Hepatocyte (in vitro differentiated cells): ENCODE results near the gene MAB21L3. TPM values are rescaled to one million over a fixed set of nuclear protein-coding genes. Genes with fewer than 3 reads are reported as not detected.

Source experiments
- DNase-seq: peaks from one replicate; pipeline ENCODE4 v3.0.0-alpha.2; 2016; ENCODE audit warnings: low spot score
- H2AFZ ChIP-seq: fragments of 200-600 bp; sonication (generic); 2 replicates; pipeline ENCODE4 v1.6.0; 2016; ENCODE audit warnings: antibody characterized with exemption, mild to moderate bottlenecking
- H3K27ac ChIP-seq: fragments of 200-600 bp; sonication (generic); 2 replicates; pipeline ENCODE4 v1.5.1; 2016; ENCODE audit warnings: mild to moderate bottlenecking
- H3K27me3 ChIP-seq: fragments of 200-600 bp; sonication (generic); 2 replicates; pipeline ENCODE4 v1.6.1; 2016
- H3K36me3 ChIP-seq: fragments of 200-600 bp; sonication (generic); replicated peaks from 2 replicates; pipeline ENCODE4 v1.5.1; 2016; ENCODE audit warnings: low read depth; ENCODE audit not compliant: insufficient read depth
- H3K4me1 ChIP-seq: fragments of 200-600 bp; sonication (generic); 2 replicates; pipeline ENCODE4 v1.5.1; 2016; ENCODE audit warnings: mild to moderate bottlenecking, moderate library complexity; ENCODE audit not compliant: insufficient read depth
- H3K4me2 ChIP-seq: fragments of 200-600 bp; sonication (generic); 2 replicates; pipeline ENCODE4 v1.6.0; 2016
- H3K4me3 ChIP-seq: fragments of 200-600 bp; sonication (generic); 2 replicates; pipeline ENCODE4 v1.5.1; 2016; ENCODE audit warnings: mild to moderate bottlenecking
- H3K79me2 ChIP-seq: fragments of 200-600 bp; sonication (generic); 2 replicates; pipeline ENCODE4 v1.6.0; 2017; ENCODE audit warnings: mild to moderate bottlenecking
- H3K9me2 ChIP-seq: fragments of 200-600 bp; sonication (generic); replicated peaks from 2 replicates; pipeline ENCODE4 v1.6.0; 2017; ENCODE audit warnings: mild to moderate bottlenecking; ENCODE audit not compliant: insufficient read depth
- H3K9me3 ChIP-seq: fragments of 200-600 bp; sonication (generic); 2 replicates; pipeline ENCODE4 v1.5.1; 2016; ENCODE audit warnings: low read depth, mild to moderate bottlenecking
- H4K20me1 ChIP-seq: fragments of 200-600 bp; sonication (generic); 2 replicates; pipeline ENCODE4 v1.6.0; 2016; ENCODE audit warnings: mild to moderate bottlenecking; ENCODE audit not compliant: insufficient read depth, poor library complexity, severe bottlenecking
- CTCF ChIP-seq: fragments of 200-600 bp; sonication (generic); IDR thresholded peaks from 2 replicates; pipeline ENCODE4 v1.5.1; 2016; ENCODE audit warnings: antibody characterized with exemption, mild to moderate bottlenecking; ENCODE audit not compliant: poor library complexity
- EZH2 ChIP-seq: fragments of 200-600 bp; sonication (generic); IDR thresholded peaks from 2 replicates; pipeline ENCODE4 v1.6.1; 2016; ENCODE audit warnings: antibody characterized with exemption, mild to moderate bottlenecking, borderline replicate concordance
- EZH2phosphoT487 ChIP-seq: fragments of 200-600 bp; sonication (generic); IDR thresholded peaks from one replicate; pipeline ENCODE4 v1.6.1; 2018; ENCODE audit warnings: antibody characterized with exemption, mild to moderate bottlenecking, low read depth, moderate library complexity; ENCODE audit not compliant: unreplicated experiment, severe bottlenecking
- WGBS: methylation state at CpG from one replicate; pipeline ENCODE4 v1.1.6; 2016; ENCODE audit warnings: low lambda C conversion rate; ENCODE audit errors: missing lambda C conversion rate; 5-methylcytosine and 5-hydroxymethylcytosine counted together
- polyA plus RNA-seq: library from polyadenylated mRNA; unstranded; fragments of >200 nt; fragmentation: Nextera tagmentation; extraction: Ambion mirVana; gene quantifications from 2 replicates; pipeline ENCODE4 v1.2.1, GENCODE V29; 2016
- total RNA-seq: library from RNA; depleted of rRNA; stranded (reverse); fragments of >200 nt; gene quantifications from 2 replicates; pipeline ENCODE4 v1.2.3, GENCODE V29; 2014

The MAB21L3 gene
- total and polyA plus RNA-seq, 2 experiments from 2014 or later = 0.47 to 0.74 TPM

- no peak overlapping the region for H3K4me2 ChIP-seq
- H3K9me2 ChIP-seq = no peaks in the 10 kb centered on the region
- no peak for TF ChIP-seq CTCF
- TF ChIP-seq EZH2 = no peak
- TF ChIP-seq EZH2phosphoT487 = no peak
- H3K4me1 ChIP-seq = peaks cover 14% of the 10 kb centered on the region
- no peak overlapping the region for H3K4me3 ChIP-seq
- H4K20me1 ChIP-seq = no peaks in the 10 kb centered on the region
- no peaks in the 10 kb centered on the region for H3K79me2 ChIP-seq
- H3K9me3 ChIP-seq = no peaks in the 10 kb centered on the region
- no peaks in the 10 kb centered on the region for H3K27me3 ChIP-seq
- H2AFZ ChIP-seq = no peak overlapping the region
- DNase-seq = no peak
- 66% methylated on average over 2 of the region's 2 CpGs for WGBS
- no peak overlapping the region for H3K27ac ChIP-seq
- H3K36me3 ChIP-seq = no peaks in the 10 kb centered on the region
These were observed 5.2 kb upstream of the MAB21L3 start for GRCh38 chr1:116105996-116106395.

GRCh38 chr1:116106646-116107045 lies 4.6 kb upstream of the MAB21L3 start:
- no peak for DNase-seq
- WGBS = 97% methylated on average over 4 of the region's 4 CpGs
- Histone ChIP-seq H3K4me2 (no peak overlapping the region), H3K9me3 (no peaks in the 10 kb centered on the region), H3K27me3 (no peaks in the 10 kb centered on the region), H3K4me3 (no peak overlapping the region), H3K4me1 (peaks cover 20% of the 10 kb centered on the region), H2AFZ (no peak overlapping the region), H3K79me2 (no peaks in the 10 kb centered on the region), H4K20me1 (no peaks in the 10 kb centered on the region), H3K36me3 (no peaks in the 10 kb centered on the region), H3K9me2 (no peaks in the 10 kb centered on the region), H3K27ac (no peak overlapping the region)
- TF ChIP-seq EZH2 (no peak), EZH2phosphoT487 (no peak), CTCF (no peak)

GRCh38 chr1:116107371-116107770 lies 3.8 kb upstream of the MAB21L3 start:
- DNase-seq = no peak
- TF ChIP-seq EZH2phosphoT487 (no peak), EZH2 (no peak), CTCF (no peak)
- H3K79me2 ChIP-seq = no peaks in the 10 kb centered on the region
- no peak overlapping the region for H2AFZ ChIP-seq
- no peaks in the 10 kb centered on the region for H3K9me2 ChIP-seq
- WGBS = 91% methylated on average over 4 of the region's 4 CpGs
- H3K36me3 ChIP-seq = no peaks in the 10 kb centered on the region
- H4K20me1 ChIP-seq = no peaks in the 10 kb centered on the region
- no peak overlapping the region for H3K27ac ChIP-seq
- no peak overlapping the region for H3K4me2 ChIP-seq
- H3K4me1 ChIP-seq = peaks cover 28% of the 10 kb centered on the region
- no peaks in the 10 kb centered on the region for H3K27me3 ChIP-seq
- H3K4me3 ChIP-seq = no peak overlapping the region
- H3K9me3 ChIP-seq = no peaks in the 10 kb centered on the region
